GM21576 (cell line): Measurements from ENCODE around the gene CASP4.

ENCODE experiments used
- ATAC-seq: cut with Tn5 transposase; IDR thresholded peaks from one replicate; pipeline ENCODE4 v1.9.1; 2021; ENCODE audit warnings: mild to moderate bottlenecking, moderate library complexity; ENCODE audit not compliant: unreplicated experiment

The CASP4 gene

GRCh38 chr11:104895634-104896033 is 72.7 kb downstream of the CASP4 start:
- no peak for ATAC-seq

- ATAC-seq = no peak
Measured at GRCh38 chr11:104893876-104894275, 74.5 kb downstream of the CASP4 start.
